H9 (cell line): Measurements from ENCODE around the gene TRIAP1. TPM values are rescaled to one million over a fixed set of nuclear protein-coding genes. Genes with fewer than 3 reads are reported as not detected.

ENCODE experiments used
- DNase-seq: peaks from one replicate; pipeline ENCODE4 v3.0.0-alpha.2; 2017
- H2AFZ ChIP-seq: one replicate; pipeline ENCODE4 v1.6.1; 2013; ENCODE audit warnings: mild to moderate bottlenecking, low read length, control low read depth, moderate library complexity
- H2AK5ac ChIP-seq: 2 replicates; pipeline ENCODE4 v1.6.1; 2013; ENCODE audit warnings: low read length, control low read depth, mixed read lengths; ENCODE audit not compliant: insufficient read length
- H2BK120ac ChIP-seq: one replicate; pipeline ENCODE4 v1.6.1; 2013; ENCODE audit warnings: low read depth, mild to moderate bottlenecking, low read length, control low read depth, inconsistent platforms; ENCODE audit not compliant: poor library complexity, severe bottlenecking
- H2BK12ac ChIP-seq: 2 replicates; pipeline ENCODE4 v1.6.1; 2013; ENCODE audit warnings: low read length, control low read depth, mixed read lengths, low read depth; ENCODE audit not compliant: insufficient read length
- H2BK15ac ChIP-seq: 2 replicates; pipeline ENCODE4 v1.6.1; 2013; ENCODE audit warnings: low read depth, low read length, control low read depth
- H2BK20ac ChIP-seq: one replicate; pipeline ENCODE4 v1.6.1; 2013; ENCODE audit warnings: low read depth, mild to moderate bottlenecking, low read length, control low read depth, inconsistent platforms; ENCODE audit not compliant: poor library complexity, severe bottlenecking
- H2BK5ac ChIP-seq: 2 replicates; pipeline ENCODE4 v1.6.1; 2013; ENCODE audit warnings: low read length, control low read depth, mixed read lengths; ENCODE audit not compliant: insufficient read length
- H3K14ac ChIP-seq: 2 replicates; pipeline ENCODE4 v1.6.1; 2013; ENCODE audit warnings: low read length, control low read depth; ENCODE audit not compliant: insufficient read depth
- H3K18ac ChIP-seq: 2 replicates; pipeline ENCODE4 v1.6.1; 2013; ENCODE audit warnings: low read depth, mild to moderate bottlenecking, mixed read lengths, low read length, control low read depth; ENCODE audit not compliant: insufficient read length
- H3K23ac ChIP-seq: 2 replicates; pipeline ENCODE4 v1.6.1; 2013; ENCODE audit warnings: low read length, control low read depth, mixed read lengths, low read depth; ENCODE audit not compliant: insufficient read length
- H3K23me2 ChIP-seq: 2 replicates; pipeline ENCODE4 v1.6.1; 2013; ENCODE audit warnings: low read depth, mild to moderate bottlenecking, mixed read lengths, low read length, control low read depth; ENCODE audit not compliant: insufficient read length, poor library complexity, severe bottlenecking
- H3K27ac ChIP-seq: 2 replicates; pipeline ENCODE4 v1.5.1; 2013; ENCODE audit warnings: low read length, control low read depth, mixed read lengths, low read depth; ENCODE audit not compliant: insufficient read length
- H3K27me3 ChIP-seq: 2 replicates; pipeline ENCODE4 v1.6.1; 2013; ENCODE audit warnings: low read length, control low read depth, inconsistent platforms; ENCODE audit not compliant: insufficient read depth
- H3K4ac ChIP-seq: 2 replicates; pipeline ENCODE4 v1.6.1; 2013; ENCODE audit warnings: low read depth, mild to moderate bottlenecking, control low read depth, inconsistent platforms, low read length, moderate library complexity
- H3K4me1 ChIP-seq: 2 replicates; pipeline ENCODE4 v1.6.1; 2013; ENCODE audit warnings: low read length, control low read depth, inconsistent platforms; ENCODE audit not compliant: insufficient read depth
- H3K4me2 ChIP-seq: 2 replicates; pipeline ENCODE4 v1.6.1; 2013; ENCODE audit warnings: low read length, control low read depth, mixed read lengths; ENCODE audit not compliant: insufficient read length, insufficient read depth
- H3K56ac ChIP-seq: 2 replicates; pipeline ENCODE4 v1.6.1; 2013; ENCODE audit warnings: low read depth, mild to moderate bottlenecking, mixed read lengths, low read length, control low read depth; ENCODE audit not compliant: insufficient read length
- H3K79me1 ChIP-seq: 2 replicates; pipeline ENCODE4 v1.6.1; 2013; ENCODE audit warnings: low read depth, mild to moderate bottlenecking, moderate library complexity, low read length, control low read depth, inconsistent platforms; ENCODE audit not compliant: insufficient read depth, poor library complexity, severe bottlenecking
- H3K79me2 ChIP-seq: 2 replicates; pipeline ENCODE4 v1.6.1; 2013; ENCODE audit warnings: low read length, control low read depth, inconsistent platforms; ENCODE audit not compliant: insufficient read depth
- H3K9ac ChIP-seq: 2 replicates; pipeline ENCODE4 v1.6.1; 2013; ENCODE audit warnings: low read length, control low read depth, mixed read lengths; ENCODE audit not compliant: insufficient read length; ENCODE audit errors: extremely low read depth
- H3K9me3 ChIP-seq: one replicate; pipeline ENCODE4 v1.6.1; 2013; ENCODE audit warnings: low read depth, low read length, inconsistent platforms; ENCODE audit not compliant: control insufficient read depth
- H3T11ph ChIP-seq: one replicate; pipeline ENCODE4 v1.6.1; 2013; ENCODE audit warnings: mild to moderate bottlenecking, low read length, control low read depth, inconsistent platforms
- H4K20me1 ChIP-seq: one replicate; pipeline ENCODE4 v1.6.1; 2013; ENCODE audit not compliant: control insufficient read depth, insufficient read length, insufficient read depth
- H4K5ac ChIP-seq: 2 replicates; pipeline ENCODE4 v1.6.1; 2013; ENCODE audit warnings: low read depth, mild to moderate bottlenecking, mixed read lengths, low read length, control low read depth; ENCODE audit not compliant: insufficient read length
- H4K8ac ChIP-seq: replicated peaks from 2 replicates; pipeline ENCODE4 v1.6.1; 2013; ENCODE audit warnings: low read length, control low read depth, mixed read lengths, low read depth; ENCODE audit not compliant: insufficient read length
- H4K91ac ChIP-seq: 2 replicates; pipeline ENCODE4 v1.6.1; 2013; ENCODE audit warnings: low read depth, mild to moderate bottlenecking, moderate library complexity, mixed read lengths, low read length, control low read depth; ENCODE audit not compliant: insufficient read length
- H3K27ac Mint-ChIP-seq, 3 experiments: 2 replicates in 2 of 3; 3 replicates in 1 of 3; pipeline ENCODE4 v1.8.0; 2020 to 2021; ENCODE audit warnings: mixed read lengths in 3 of 3, mild to moderate bottlenecking in 1 of 3, moderate library complexity in 1 of 3
- H3K27me3 Mint-ChIP-seq: 2 replicates; pipeline ENCODE4 v1.8.0; 2021; ENCODE audit warnings: low read depth, mild to moderate bottlenecking, moderate library complexity, mixed read lengths
- H3K36me3 Mint-ChIP-seq, 3 experiments: 2 replicates in 2 of 3; 3 replicates in 1 of 3; pipeline ENCODE4 v1.8.0; 2020 to 2021; ENCODE audit warnings: low read depth in 3 of 3, mixed read lengths in 3 of 3; ENCODE audit not compliant: insufficient read depth in 1 of 3
- H3K4me1 Mint-ChIP-seq, 2 experiments: 2 replicates each; pipeline ENCODE4 v1.8.0; 2020; ENCODE audit warnings: mixed read lengths in 2 of 2
- H3K4me3 Mint-ChIP-seq, 2 experiments: 2 replicates in 1 of 2; 3 replicates in 1 of 2; pipeline ENCODE4 v1.8.0; 2020 to 2021; ENCODE audit warnings: mild to moderate bottlenecking in 2 of 2, mixed read lengths in 2 of 2, moderate library complexity in 1 of 2
- H3K9me3 Mint-ChIP-seq, 2 experiments: 2 replicates in 1 of 2; 3 replicates in 1 of 2; pipeline ENCODE4 v1.8.0; 2020; ENCODE audit warnings: mild to moderate bottlenecking in 2 of 2, mixed read lengths in 2 of 2, moderate library complexity in 1 of 2
- WGBS: extraction: QIAGEN DNeasy Blood & Tissue Kit; methylation state at CpG from one replicate; pipeline ENCODE4 v1.1.7; 2013; ENCODE audit warnings: missing lambda C conversion rate, low lambda C conversion rate, mixed read lengths; ENCODE audit not compliant: insufficient read length; ENCODE audit errors: extremely low coverage; 5-methylcytosine and 5-hydroxymethylcytosine counted together
- total RNA-seq: library from RNA; stranded (reverse); gene quantifications from 2 replicates; pipeline ENCODE4 v1.2.1, GENCODE V29; 2021
- TF ChIP-seq, protein P1 (sequence below): fragments of 200-600 bp; sonication (generic); conservative IDR thresholded peaks from 3 replicates; pipeline ENCODE4 v1.8.0; 2021; ENCODE audit warnings: antibody characterized with exemption, mild to moderate bottlenecking

The TRIAP1 gene
- total RNA-seq, 1 experiment from 2014 or later, result 70.4 TPM

- H3K79me1 ChIP-seq, result no peaks in the 10 kb centered on the region
- no peak overlapping the region for H3K18ac ChIP-seq
- no peak overlapping the region for H3K14ac ChIP-seq
- H2AFZ ChIP-seq, result no peak overlapping the region
- H2BK5ac ChIP-seq, result no peak overlapping the region
- no peak for DNase-seq
- no peak overlapping the region for H4K91ac ChIP-seq
- peaks cover 0 to 2% (median 0%) of the 10 kb centered on the region in 3 experiments; a peak in 1 of 7 replicates for H3K36me3 Mint-ChIP-seq
- TF ChIP-seq, protein P1, sequence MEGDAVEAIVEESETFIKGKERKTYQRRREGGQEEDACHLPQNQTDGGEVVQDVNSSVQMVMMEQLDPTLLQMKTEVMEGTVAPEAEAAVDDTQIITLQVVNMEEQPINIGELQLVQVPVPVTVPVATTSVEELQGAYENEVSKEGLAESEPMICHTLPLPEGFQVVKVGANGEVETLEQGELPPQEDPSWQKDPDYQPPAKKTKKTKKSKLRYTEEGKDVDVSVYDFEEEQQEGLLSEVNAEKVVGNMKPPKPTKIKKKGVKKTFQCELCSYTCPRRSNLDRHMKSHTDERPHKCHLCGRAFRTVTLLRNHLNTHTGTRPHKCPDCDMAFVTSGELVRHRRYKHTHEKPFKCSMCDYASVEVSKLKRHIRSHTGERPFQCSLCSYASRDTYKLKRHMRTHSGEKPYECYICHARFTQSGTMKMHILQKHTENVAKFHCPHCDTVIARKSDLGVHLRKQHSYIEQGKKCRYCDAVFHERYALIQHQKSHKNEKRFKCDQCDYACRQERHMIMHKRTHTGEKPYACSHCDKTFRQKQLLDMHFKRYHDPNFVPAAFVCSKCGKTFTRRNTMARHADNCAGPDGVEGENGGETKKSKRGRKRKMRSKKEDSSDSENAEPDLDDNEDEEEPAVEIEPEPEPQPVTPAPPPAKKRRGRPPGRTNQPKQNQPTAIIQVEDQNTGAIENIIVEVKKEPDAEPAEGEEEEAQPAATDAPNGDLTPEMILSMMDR, result no peak
- H3K4me1 ChIP-seq, result peaks cover 5% of the 10 kb centered on the region; the same call in 1 of the 2 replicates
- H3T11ph ChIP-seq, result no peak overlapping the region
- no peak overlapping the region for H3K9ac ChIP-seq
- H3K79me2 ChIP-seq, result no peaks in the 10 kb centered on the region
- no peak overlapping the region for H4K8ac ChIP-seq
- H3K4me2 ChIP-seq, result no peak overlapping the region
- H2AK5ac ChIP-seq, result no peak overlapping the region
- H2BK20ac ChIP-seq, result no peak overlapping the region
- H3K27ac ChIP-seq, result no peak overlapping the region
- H4K5ac ChIP-seq, result no peak overlapping the region
- H2BK120ac ChIP-seq, result no peak overlapping the region
- WGBS, result no CpG with 5 or more reads among the region's 5 CpGs
- no peaks in the 10 kb centered on the region for H4K20me1 ChIP-seq
- no peaks in the 10 kb centered on the region for H3K23me2 ChIP-seq
- no peak overlapping the region for H2BK12ac ChIP-seq
- H3K27me3 ChIP-seq, result no peaks in the 10 kb centered on the region
- no peak overlapping the region for H3K23ac ChIP-seq
- no peak overlapping the region for H2BK15ac ChIP-seq
- H3K9me3 Mint-ChIP-seq, result peaks cover 0 to 3% of the 10 kb centered on the region in 2 experiments; a peak in 1 of 5 replicates
- no peak overlapping the region for H3K4ac ChIP-seq
- H3K4me3 Mint-ChIP-seq, result no peak overlapping the region
- no peak overlapping the region for H3K27ac Mint-ChIP-seq
- peaks cover 21 to 43% of the 10 kb centered on the region in 2 experiments for H3K4me1 Mint-ChIP-seq
- no peak overlapping the region for H3K56ac ChIP-seq
- no peaks in the 10 kb centered on the region for H3K9me3 ChIP-seq
- peaks cover 2% of the 10 kb centered on the region for H3K27me3 Mint-ChIP-seq
Observed at GRCh38 chr12:120399531-120399930, 46.7 kb downstream of the TRIAP1 start.
